GM21367 (cell line): Measurements from ENCODE around the gene SCFD1.
A peak's percentile ranks its signal among the peaks of the same experiment; 100 is the strongest.
"Not testable (repeated sequence)": the region's sequence is repeated elsewhere in the genome, so short reads cannot be mapped to it uniquely, and the experiment has no call there.

Experiments
- ATAC-seq: cut with Tn5 transposase; IDR thresholded peaks from one replicate; pipeline ENCODE4 v1.9.1; 2021; ENCODE audit not compliant: unreplicated experiment

SCFD1 gene

DNA sequence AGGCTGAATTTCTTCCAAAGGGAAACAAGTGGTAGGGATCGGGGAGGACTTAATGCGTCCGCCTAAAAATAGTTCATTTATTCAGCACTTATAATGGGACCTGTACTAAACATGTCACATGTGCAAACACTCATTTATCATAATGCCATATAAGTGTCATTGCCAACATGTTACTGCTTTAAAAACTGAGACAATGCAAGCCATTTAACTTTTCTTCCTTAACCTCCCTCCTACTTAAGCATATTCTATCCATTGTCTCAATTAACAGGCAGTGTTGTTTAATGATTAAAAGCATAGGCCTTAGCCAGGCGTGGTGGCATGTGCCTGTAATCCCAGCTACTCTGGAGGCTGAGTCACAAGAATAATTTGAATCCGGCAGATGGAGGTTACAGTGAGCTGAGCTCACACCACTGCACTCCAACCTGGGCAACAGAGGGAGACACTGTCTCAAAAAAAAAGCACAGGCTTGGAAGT is 13.5 kb upstream of the SCFD1 start:
- no peak for ATAC-seq

DNA sequence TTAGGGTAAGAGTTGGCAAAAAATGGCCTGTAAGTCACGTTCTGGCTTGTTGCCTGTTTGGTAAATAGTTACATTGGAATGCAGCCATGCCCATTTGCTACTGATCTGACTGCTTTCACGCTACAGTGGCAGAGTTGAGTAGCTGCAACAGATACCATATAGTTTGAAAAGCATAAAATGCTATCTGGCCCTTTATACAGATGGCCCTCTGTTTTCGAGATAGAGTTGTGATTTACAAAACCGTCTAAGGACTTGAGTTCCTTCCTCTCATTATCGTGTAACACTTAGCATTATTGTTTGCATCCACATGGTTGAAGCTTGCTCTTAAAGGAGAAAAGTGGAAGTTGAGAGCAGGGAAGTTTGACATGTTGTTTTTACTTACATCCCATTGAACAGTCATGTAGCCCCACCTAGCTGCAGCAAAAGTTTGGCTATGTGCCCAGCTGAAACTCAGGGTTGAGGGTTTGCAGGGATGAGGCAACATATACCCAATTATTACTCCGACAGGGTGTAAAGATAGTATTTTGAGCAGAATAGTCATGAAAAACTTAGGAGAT is 11.3 kb upstream of the SCFD1 start:
- no peak for ATAC-seq

DNA sequence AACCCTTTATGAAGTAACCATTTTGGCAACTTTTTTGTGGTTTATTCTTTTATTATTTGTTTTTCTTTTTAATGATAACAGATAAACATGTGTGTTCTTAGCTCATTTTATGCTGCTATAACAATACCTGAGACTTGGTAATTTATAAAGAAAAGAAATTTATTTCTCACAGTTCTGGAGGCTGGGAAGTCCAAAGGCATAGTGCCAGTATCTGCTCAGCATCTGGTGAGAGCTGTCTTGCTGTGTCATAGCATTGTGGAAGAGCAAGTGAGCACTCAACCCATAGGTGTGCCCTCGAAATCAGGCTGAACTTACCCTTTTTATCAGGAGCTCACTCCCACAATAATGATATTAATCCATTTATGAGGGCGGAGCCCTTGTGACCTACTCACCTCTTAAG is 8.0 kb upstream of the SCFD1 start:
- ATAC-seq: no peak

DNA sequence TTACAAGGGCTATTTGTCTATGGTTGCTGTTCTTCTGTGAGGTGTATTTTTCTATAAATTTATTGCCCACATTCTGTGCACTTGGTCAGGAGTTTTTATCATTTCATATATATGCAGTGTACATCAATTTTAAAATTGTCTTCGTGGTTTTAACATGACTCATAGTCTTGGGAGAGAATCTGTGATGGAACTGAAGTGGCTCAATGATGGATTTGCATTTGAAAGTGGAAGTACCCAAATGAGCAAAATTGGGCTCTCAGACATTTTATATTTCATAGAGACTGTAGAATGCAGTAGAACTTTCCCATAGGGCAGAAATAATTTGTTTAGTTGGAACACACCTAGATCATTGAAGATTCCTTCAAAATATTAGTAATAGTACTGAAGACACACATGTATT is 1.9 kb upstream of the SCFD1 start:
- ATAC-seq: peak; percentile 41

DNA sequence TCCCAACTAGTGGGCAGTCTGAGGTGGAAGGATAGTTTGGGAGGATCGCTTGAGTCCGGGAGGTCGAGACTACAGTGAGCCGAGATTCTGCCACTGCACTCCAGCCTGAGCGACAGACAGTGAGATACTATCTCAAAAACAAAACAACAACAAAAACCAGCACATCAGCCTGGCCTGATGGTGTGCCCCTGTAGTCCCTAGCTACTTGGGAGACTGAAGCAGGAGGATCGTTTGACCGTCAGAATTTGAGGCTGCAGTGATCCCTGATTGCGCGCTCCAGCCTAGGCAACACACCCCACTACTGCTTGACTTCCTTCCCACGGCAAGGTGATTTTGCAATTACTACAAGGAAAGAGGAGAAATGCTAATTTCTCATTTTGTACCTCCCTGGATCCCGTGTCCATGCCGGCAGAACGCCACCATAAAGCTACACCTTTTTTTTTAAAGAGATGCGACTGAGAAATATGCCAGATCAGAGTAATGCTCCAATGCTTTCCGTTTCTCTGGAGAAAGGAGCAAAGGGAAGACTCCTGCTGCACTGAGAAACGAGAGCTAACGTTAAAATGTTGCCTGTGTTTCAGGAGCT is 672 bp upstream of the SCFD1 start:
- ATAC-seq: peak; percentile 3

DNA sequence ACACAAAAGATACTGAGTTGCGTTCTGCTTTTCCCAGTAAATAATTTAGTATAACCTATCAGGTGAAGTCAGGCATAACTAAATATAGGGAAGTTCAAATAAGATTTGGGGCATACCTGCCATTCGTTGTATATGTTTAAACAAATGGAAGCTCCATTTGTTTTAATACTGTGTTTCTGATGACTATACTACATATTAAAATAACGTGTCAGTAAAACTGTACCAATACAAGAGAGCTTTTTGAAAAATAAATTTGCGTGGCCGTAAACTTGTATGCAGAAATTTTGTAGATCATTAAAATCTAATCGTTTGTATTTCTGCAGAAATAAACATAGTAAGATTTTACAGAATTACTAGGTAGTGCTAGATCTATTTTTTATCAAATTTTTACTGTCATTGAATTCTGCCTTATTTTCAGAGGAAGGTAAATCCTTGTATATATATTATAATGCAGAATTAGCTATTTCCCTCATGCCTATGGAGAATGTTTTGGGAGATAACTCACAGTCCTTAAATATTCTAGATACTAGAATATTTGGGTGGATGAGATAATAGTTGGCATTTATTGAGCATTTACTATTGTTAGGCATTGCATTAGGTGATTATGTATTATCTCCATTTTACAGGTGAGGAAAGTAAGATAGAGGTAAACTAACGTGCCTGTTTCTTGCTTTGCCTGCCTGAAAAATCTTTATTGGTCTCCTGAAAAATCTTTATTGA is 1.5 kb downstream of the SCFD1 start:
- no peak for ATAC-seq

DNA sequence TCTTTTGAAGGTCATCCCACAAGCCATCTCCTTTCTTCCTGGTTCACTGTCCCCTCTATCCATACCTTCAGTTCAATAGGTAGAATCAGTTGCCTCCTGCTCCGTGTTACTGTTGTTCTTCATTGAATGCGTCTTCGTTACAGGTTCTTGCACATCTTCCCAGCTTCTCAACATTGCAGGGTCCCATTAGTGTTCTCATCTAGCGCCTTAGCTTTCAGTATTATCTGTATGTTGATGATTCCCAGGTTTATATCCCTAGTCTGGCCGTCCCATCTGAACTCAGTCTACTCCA is 2.0 kb downstream of the SCFD1 start:
- ATAC-seq: no peak

DNA sequence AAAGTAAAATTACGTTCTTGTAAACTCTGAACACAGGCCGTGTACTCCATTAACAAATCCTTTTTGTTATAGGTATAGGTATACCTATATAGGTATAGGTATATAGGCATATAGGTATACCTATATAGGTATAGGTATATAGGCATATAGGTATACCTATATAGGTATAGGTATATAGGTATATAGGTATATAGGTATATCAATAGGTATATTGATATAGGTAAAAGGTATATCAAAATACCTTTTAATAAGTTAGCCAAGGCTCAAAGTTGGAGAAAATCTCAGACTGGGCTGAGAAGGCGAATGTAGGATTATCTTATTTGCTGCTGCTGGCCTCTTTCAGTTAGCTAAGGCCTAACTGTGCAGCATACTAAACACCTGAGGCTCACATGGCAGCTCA is 3.4 kb downstream of the SCFD1 start:
- no peak for ATAC-seq

DNA sequence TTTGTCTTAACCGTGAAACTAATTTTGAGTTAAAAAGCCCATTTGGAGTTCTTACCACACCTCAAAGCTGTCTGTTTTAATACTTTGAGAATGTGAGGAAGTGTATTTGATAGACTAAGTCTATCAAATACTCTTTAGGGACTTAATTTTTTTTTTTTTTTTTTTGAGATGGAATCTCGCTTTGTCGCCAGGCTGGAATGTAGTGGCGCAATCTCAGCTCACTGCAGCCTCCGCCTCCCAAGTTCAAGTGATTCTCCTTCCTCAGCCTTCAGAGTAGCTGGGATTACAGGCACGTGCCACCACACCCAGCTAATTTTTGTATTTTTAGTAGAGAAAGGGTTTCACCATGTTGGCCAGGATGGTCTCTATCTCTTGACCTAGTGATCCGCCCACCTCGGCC is 7.3 kb downstream of the SCFD1 start:
- not testable (repeated sequence) for ATAC-seq

DNA sequence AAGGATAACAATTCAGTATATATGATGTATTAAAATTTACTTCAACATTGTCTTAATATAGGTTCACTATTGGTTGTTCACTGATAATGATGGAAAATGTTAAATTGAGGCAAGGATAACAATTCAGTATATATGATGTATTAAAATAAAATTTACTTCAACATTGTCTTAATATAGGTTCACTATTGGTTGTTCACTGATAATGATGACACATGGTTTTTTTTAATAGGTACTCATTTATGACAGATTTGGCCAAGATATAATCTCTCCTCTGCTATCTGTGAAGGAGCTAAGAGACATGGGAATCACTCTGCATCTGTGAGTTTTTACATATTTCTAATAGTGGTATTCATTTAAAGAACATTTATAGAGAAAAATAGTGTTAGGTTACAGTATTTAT is 8.1 kb downstream of the SCFD1 start:
- no peak for ATAC-seq

DNA sequence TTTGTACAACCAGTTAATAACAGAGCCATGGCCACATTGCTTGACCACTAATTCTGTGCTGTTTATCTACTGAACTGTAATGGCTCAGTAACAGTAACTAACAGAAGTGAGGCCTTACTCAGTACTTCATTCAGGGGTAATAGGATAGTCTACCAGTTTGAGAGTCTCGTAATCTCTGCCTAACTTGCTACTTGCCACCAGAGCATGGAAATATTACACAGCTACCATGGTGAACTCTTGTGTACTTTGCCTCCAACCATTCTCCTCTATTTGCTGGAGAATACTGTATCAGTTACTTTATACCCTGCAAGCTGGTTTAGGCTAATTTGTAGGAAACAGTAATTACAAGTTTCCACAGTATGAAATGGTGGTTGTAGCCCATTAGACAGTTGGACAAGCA is 10.6 kb downstream of the SCFD1 start:
- no peak for ATAC-seq

DNA sequence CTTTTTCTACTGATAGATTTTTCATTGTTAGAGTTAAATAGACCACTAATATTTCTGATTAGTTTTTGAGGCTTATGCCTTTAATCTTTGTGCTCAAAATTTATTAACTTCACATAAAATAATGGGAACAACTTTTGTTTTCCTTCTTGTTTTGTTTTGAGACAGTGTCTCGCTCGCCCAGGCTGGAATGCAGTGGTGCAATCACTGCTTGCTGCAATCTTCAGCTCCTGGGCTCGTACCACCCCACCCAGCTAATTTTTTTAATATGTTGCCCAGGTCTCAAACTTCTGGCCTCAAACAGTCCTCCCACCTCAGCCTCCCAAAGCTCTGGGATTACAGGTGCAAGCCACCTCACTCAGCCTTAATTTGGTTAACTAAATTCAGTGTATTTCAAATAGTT is 16.8 kb downstream of the SCFD1 start:
- ATAC-seq: no peak

DNA sequence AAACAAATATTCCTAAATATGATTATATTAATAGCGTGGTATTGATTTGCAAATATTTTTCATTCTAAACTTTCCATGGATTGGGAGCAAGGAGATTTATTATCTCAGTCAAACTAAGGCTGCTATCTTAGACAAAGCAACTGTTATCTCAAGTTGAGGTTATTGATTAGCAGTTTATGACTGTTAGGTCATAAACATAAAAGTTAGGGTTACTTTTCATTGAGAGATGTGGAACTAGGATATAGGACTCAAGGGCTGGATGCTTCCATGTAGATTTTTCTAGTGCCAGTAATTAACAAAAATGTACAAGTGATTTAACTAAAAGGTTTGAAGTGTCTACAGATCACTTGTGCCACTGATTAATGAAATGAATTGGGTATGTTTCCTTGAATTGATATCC is 19.1 kb downstream of the SCFD1 start:
- no peak for ATAC-seq

DNA sequence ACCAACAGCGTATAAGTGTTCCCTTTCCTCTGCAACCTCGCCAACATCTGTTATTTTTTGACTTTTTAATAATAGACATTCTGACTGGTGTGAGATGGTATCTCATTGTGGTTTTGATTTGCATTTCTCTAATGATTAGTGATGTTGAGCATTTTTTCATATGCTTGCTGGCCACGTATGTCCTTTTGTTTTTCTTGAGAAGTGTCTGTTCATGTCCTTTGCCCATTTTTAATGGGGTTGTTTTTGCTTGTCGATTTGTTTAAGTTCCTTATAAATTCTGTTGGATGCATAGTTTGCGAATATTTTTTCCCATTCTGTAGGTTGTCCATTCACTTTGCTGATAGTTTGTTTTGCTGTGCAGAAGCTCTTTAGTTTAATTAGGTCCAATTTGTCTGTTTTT is 22.3 kb downstream of the SCFD1 start:
- ATAC-seq: not testable (repeated sequence)

DNA sequence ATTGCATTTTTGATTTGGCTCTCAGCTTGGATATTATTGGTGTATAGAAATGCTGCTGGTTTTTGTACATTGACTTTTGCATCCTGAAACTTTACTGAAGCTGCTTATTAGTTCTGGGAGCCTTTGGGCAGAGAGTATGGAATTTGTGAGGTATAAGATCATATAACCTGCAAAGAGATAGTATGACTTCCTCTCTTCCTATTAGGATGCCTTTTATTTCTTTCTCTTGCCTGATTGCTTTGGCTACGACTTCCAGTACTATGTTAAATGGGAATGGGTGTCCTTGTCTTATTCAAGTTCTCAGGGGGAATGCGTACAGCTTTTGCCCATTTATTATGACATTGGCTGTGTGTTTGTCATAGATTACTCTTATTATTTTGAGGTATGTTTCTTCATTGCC is 23.5 kb downstream of the SCFD1 start:
- ATAC-seq: no peak

DNA sequence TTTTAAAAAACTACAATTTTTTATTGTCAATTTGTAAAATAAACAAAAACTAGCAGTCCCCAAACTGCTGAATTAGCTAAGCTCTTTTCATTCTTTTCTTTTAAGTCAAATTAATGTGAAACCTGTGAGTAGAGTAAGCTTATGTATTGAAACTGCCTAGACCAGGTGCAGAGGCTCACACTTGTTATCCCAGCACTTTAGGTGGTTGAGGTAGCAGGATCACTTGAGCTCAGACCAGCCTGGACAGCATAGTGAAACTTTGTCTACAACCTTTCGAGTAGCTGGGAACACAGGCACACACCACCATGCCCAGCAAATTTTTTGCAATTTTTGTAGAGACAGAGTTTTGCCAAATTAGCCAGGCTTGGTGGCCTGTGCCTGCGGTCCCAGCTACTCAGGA is 26.4 kb downstream of the SCFD1 start:
- ATAC-seq: no peak

DNA sequence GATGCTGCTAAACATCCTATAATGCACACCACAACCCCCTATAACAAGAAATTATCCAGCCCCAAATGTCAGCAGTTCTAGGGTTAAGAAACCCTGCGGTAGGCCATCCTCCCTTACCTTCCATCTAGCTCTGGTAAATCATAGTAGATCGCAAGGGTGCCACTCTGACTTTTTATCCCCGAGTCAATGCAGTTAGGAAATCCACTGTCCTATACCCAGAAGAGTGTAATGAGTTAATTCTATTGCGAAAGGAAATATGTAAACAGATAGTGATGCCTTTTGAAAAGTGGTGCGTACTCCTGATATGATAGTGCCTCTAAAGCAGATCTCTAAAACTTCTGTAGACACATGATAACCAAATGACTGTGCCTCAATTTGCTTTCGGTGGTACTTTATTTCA is 29.8 kb downstream of the SCFD1 start:
- ATAC-seq: no peak

DNA sequence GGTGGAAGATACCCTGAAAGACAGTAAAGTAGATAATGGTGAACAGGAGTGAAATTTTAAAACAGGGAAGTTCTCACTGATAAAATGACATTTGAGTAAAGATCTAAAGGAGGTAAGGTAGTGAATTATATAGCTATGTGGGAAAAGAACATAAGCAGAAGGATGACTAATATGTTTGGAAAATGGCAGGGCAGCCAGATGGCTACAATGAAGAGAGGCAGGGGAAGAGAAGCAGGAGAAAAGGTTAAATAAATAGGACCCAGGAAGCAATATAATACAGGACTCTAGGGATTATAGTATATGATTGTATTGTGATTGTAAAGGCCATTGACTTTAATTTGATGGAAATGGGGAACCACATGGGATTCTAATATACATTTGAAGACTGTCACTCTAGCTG is 33.0 kb downstream of the SCFD1 start:
- ATAC-seq: no peak

DNA sequence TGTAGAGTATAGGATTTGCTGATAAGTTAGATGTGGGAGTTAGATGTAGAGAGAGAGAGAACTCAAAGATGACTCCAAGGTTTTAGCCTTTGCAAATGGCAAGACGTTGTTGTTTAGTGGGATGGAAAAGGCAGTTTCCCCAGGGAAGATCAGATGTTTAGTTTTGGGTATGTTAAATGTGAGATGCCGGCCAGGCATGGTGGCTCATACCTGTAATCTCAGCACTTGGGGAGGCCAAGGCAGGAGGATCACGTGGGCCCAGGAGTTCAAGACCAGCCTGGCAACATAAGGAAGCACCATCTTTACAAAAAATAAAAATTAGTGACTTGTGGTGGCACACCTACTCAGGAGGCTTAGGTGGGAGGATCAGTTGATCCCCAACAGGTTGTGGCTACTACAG is 33.5 kb downstream of the SCFD1 start:
- no peak for ATAC-seq

DNA sequence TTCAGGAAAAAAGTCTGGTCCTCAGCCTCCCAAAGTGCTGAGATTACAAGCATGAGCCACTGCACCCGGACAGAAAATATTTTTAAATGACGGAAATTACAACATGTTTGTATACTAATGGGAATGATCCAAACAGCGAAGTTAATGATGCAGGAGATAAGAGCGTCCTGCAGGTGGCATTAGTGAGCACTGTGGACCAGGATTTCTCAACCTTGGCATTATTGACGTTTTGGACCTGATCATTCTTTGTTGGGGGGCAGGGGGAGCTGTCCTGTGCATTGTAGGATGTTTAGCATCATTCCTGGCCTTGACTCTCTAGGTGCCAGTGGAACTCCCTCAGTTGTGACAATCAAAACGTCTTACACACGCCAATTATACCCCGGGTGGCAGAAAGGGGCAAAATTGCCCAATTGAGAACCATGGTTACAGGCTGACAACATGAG is 34.1 kb downstream of the SCFD1 start:
- no peak for ATAC-seq

DNA sequence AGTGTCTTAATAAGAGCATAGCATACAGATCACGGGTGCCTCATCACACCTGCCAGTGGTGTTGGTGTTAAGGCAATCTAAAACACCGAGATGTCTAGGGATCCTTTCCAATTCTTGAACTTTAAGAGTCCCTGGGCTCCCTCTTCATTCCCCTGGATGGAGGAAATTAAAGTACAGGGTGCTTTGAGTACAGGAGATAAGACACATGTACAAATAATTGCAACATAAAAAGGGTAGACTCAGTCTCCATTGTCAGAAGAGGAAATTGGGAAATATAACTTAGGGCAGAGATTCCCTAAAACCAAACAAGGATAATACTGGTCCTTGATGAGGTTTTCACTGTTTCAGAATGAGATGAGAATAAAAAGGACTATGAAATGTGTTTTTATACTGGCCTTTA is 34.9 kb downstream of the SCFD1 start:
- ATAC-seq: no peak

DNA sequence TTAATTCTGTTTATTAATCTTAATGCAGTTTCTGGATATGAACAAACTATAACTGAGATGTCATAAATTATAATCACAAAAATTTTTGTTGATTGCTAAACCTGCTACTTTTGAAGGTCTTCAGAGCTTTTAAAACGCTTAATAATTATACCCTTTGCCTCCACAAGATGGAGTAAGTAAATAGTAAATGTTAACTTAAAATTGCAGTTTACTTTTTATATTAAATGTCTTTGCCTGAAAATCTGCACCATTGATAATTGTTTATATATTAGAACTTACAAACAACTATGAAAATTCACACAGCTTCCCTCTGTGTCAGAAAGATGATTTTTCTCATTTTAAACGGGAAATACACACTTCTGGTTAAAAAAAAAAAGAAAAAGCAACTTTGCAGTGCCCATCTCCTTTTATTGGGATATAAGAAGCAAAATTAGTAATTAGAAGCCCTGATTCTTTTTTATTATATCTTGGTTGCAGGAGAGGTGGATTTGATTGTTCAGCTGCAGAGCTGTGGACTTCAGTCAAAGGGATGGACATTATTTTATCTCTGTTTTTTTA is 35.6 kb downstream of the SCFD1 start:
- no peak for ATAC-seq

DNA sequence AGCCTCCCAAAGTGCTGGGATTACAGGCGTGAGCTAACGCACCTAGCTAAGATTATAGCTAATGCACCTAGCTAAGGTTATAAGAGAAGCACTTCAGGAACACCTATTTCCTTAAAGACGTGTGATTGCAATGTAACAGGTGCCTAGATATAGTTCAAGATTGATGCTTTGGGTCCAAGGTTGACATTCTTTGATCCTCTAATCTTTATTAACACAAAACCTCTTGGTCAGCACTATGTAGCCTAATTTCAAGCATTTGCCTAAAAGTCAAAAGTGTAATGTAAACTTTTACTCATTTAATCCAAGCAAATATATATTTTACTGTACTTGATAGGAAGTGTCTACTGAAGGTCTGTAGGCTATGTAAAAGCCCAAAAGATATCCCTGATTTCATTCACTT is 36.5 kb downstream of the SCFD1 start:
- no peak for ATAC-seq
